ENCODE measurements around the gene CNNM4. TPM values are rescaled to one million over a fixed set of nuclear protein-coding genes. Genes with fewer than 3 reads are reported as not detected.
"Not testable (repeated sequence)": the region's sequence is repeated elsewhere in the genome, so short reads cannot be mapped to it uniquely, and the experiment has no call there.

CNNM4 gene
- total RNA-seq, 2 donors from 2014 or later, result 9.2 to 13.9 TPM

GRCh38 chr2:96802721-96803120 is 42.0 kb downstream of the CNNM4 start:
- Histone ChIP-seq H3K9me3 (no peaks in the 10 kb centered on the region), H3K36me3 (no peaks in the 10 kb centered on the region), H3K4me1 (replicated peaks) (no peaks in the 10 kb centered on the region), H3K27ac (no peak overlapping the region), H3K4me3 (no peak overlapping the region), H3K27me3 (replicated peaks; ENCODE audit: insufficient read depth) (no peaks in the 10 kb centered on the region)
- DNase-seq (ENCODE audit: low spot score), result no peak
- intact Hi-C loops (cut with DNase I), result loop anchor here (5.0 kb wide), 1 partner anchor 40 kb away; the partner anchor contains the start of gene CNNM4
- WGBS, result 88% methylated on average over 7 of the region's 7 CpGs
- TF ChIP-seq POLR2AphosphoS5 (IDR thresholded peaks at IDR 0.05) (no peak), POLR2A (IDR thresholded peaks at IDR 0.05) (no peak), CTCF (IDR thresholded peaks at IDR 0.05) (no peak)

GRCh38 chr2:96804986-96805385 is 44.3 kb downstream of the CNNM4 start:
- TF ChIP-seq CTCF (IDR thresholded peaks at IDR 0.05) (no peak), POLR2AphosphoS5 (IDR thresholded peaks at IDR 0.05) (no peak), POLR2A (IDR thresholded peaks at IDR 0.05) (no peak)
- Histone ChIP-seq H3K36me3 (no peaks in the 10 kb centered on the region), H3K4me3 (no peak overlapping the region), H3K4me1 (replicated peaks) (no peaks in the 10 kb centered on the region), H3K27me3 (replicated peaks; ENCODE audit: insufficient read depth) (no peaks in the 10 kb centered on the region), H3K27ac (no peak overlapping the region), H3K9me3 (no peaks in the 10 kb centered on the region)
- DNase-seq (ENCODE audit: low spot score), result no peak
- intact Hi-C loops (cut with DNase I), result loop anchor here (5.0 kb wide), 1 partner anchor 43 kb away; the partner anchor contains the start of gene CNNM4

- H3K9me3 ChIP-seq; H3K36me3 ChIP-seq; H3K4me3 ChIP-seq; DNase-seq (ENCODE audit: low spot score); H3K4me1 ChIP-seq (replicated peaks); H3K27ac ChIP-seq; H3K27me3 ChIP-seq (replicated peaks; ENCODE audit: insufficient read depth); intact Hi-C loops (cut with DNase I): not testable (repeated sequence)
- WGBS, result 84% methylated on average over 7 of the region's 20 CpGs
Measured at GRCh38 chr2:96805946-96806345, 45.2 kb downstream of the CNNM4 start.

GRCh38 chr2:96806468-96807126 is 45.9 kb downstream of the CNNM4 start:
- WGBS, result 84% methylated on average over 23 of the region's 23 CpGs
- Histone ChIP-seq H3K36me3 (no peaks in the 10 kb centered on the region), H3K27me3 (replicated peaks; ENCODE audit: insufficient read depth) (no peaks in the 10 kb centered on the region), H3K4me3 (no peak overlapping the region), H3K9me3 (no peaks in the 10 kb centered on the region), H3K27ac (no peak overlapping the region), H3K4me1 (replicated peaks) (no peaks in the 10 kb centered on the region)
- intact Hi-C loops (cut with DNase I), result no loop called here
- DNase-seq (ENCODE audit: low spot score), result no peak
- TF ChIP-seq CTCF (IDR thresholded peaks at IDR 0.05) (no peak), POLR2A (IDR thresholded peaks at IDR 0.05) (no peak), POLR2AphosphoS5 (IDR thresholded peaks at IDR 0.05) (no peak)

GRCh38 chr2:96807127-96807471 is 46.4 kb downstream of the CNNM4 start:
- no peak for DNase-seq (ENCODE audit: low spot score)
- intact Hi-C loops (cut with DNase I), result no loop called here
- Histone ChIP-seq H3K27ac (no peak overlapping the region), H3K36me3 (no peaks in the 10 kb centered on the region), H3K9me3 (no peaks in the 10 kb centered on the region), H3K27me3 (replicated peaks; ENCODE audit: insufficient read depth) (no peaks in the 10 kb centered on the region), H3K4me3 (no peak overlapping the region), H3K4me1 (replicated peaks) (no peaks in the 10 kb centered on the region)
- WGBS, result 94% methylated on average over 10 of the region's 10 CpGs
- TF ChIP-seq CTCF (IDR thresholded peaks at IDR 0.05), result no peak
- TF ChIP-seq POLR2A (IDR thresholded peaks at IDR 0.05), result no peak
- TF ChIP-seq POLR2AphosphoS5 (IDR thresholded peaks at IDR 0.05), result no peak
